DMS79 (cell line): ENCODE data around the gene SCRG1.

ENCODE experiments used
- DNase-seq: peaks from one replicate; lab custom pipeline; 2025; lab: John Stamatoyannopoulos, UW

Gene SCRG1

GRCh38 chr4:173398779-173399415, at the start of gene SCRG1:
SCRG1 (minus strand) TSS chr4:173399116; CDS start chr4:173391414, 7,702 bp downstream.
- DNase-seq: no peak

DNA sequence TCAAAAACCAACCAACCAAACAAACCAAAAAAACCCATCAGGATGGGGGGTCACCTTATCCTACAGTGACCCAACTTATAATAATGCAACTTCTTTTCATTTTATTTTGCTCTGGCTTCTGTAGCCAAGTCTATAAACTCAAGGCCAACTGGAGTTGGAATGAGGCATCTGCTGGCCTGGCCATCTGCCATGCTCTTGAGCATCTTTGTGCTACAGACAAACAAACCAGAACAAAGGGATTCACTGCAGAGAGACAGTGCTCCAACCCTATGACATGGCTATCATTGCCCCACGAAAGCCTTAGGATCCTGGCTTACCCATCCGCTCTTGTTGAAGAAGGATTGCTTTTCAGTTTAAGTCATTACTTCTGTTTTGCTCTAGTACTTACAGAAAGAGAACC, 49.2 kb upstream of the SCRG1 start:
- no peak for DNase-seq

DNA sequence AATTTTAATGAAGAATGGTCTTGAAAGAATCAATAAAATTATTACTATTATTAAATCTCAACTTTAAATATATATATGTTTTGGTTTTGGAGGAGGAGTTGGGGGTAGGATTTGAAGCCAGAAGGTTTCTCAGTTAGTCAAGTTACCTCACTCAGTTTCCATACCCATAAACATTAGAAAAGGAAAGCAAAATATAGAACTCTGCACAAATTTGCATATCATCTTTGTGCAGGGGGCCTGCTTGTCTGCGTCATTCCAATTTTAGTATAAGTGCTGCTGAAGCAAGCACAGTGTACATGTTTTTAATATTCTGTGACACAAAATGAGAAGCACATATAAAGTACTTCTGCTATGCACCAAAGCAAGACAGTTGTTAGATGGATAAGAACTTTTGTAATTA, 47.5 kb upstream of the SCRG1 start:
- DNase-seq: no peak

DNA sequence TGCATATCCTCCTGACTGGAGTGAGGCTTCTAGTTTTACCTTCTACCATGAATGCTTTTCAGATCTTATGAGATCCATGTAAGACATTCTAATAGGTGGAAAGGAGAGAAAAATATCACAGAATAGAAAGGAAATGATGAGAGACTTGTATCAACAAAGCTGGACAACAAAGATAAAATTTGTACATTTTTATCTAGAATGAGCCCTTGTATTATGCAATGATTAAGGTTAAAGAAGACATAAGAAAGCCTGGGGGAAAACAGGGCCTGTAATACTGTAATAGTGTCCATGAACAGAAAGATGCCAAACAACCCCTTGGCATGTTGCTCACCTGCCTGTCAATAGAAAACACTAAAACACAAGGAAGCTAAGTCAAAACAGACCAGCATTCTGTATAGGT, 44.2 kb upstream of the SCRG1 start:
- no peak for DNase-seq

DNA sequence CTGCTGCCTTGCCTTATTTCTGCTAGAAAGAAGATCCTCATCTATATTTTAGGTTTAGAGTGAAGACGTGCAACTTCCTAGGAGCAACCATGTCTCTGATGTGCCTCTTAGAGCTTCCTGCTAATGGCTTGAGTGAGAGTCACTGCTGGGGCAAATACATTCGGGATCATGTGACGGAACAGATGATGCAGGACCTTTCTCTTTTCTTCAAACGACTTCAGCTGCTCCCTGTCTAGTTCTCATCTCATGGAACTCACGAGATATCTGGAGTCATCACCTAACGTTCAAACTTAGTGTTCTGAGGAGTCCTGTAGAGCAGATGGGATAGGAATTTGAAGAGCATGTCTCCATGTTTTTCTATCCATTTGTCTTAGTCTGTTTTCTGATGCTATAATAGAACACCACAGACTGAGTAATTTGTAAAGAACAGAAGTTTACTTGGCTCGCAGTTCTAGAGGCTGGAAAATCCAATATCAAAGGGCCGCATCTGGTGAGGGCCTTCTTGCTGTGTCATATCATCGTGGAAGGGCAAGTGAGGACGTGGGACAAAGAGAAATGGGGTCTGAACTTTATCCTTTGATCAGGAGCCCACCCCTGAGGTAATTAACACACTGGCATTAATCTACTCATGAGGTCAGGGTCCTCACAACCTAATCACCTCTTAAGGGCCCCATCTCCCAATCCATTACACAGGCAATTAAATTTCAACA, 43.5 kb upstream of the SCRG1 start:
- DNase-seq: no peak

DNA sequence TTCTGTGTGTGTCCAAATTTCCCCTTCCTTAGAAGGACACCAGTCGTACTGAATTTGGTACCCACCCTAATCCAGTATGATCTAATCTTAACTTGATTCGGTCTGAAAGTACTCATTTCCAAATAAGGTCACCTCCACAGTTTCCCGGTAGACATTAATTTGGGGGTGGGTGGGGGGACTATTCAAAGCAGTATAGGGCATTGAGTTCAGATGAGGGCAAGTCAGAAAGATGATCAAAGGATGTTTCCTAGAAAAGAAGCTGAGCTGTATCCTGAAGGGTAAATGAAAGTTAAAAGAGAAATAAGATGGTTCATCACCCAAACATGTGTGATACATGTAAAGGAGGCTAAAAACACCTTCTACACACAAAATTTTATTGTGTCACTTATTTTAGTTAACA, 42.0 kb upstream of the SCRG1 start:
- DNase-seq: no peak

- DNase-seq: no peak
Observed at GRCh38 chr4:173436771-173437265, 37.9 kb upstream of the SCRG1 start.

- no peak for DNase-seq
Observed at GRCh38 chr4:173436149-173436579, 37.2 kb upstream of the SCRG1 start.

DNA sequence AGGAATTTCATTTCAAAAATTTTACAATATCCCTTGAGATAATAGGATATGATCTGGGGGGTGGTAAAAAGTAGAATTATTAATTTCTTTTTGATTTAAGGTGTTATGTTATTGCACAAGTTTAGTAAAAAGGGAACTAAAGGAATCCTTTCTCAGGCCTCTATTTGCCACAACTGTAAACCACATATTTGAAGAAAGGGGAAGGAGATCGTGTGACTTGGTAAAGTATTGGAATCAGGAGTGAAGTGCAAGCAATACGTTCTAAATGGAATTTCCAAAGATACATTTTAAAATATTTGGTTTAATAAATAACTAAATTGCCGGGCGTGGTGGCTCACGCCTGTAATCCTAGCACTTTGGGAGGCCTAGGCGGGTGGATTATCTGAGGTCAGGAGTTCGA, 35.3 kb upstream of the SCRG1 start:
- no peak for DNase-seq

DNA sequence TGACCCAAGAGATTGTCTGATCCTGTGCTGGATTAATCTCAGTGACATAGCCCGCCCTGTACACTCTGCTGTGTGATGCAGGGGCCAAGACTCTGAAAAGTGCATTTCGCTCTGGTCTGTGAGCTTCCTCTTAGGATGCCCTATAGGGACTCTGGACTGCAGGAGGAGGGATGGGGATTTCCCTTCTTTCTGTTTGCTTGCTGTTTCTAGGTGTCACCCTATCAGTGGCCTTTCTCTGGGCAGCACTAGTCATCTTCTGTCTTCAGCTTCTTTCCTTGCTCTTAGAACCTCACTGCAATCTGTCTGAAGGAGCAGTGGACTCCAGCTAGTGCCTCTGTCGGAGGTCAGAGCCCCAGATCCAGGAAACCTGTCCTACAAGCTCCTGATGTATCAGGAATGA, 34.5 kb upstream of the SCRG1 start:
- no peak for DNase-seq

DNA sequence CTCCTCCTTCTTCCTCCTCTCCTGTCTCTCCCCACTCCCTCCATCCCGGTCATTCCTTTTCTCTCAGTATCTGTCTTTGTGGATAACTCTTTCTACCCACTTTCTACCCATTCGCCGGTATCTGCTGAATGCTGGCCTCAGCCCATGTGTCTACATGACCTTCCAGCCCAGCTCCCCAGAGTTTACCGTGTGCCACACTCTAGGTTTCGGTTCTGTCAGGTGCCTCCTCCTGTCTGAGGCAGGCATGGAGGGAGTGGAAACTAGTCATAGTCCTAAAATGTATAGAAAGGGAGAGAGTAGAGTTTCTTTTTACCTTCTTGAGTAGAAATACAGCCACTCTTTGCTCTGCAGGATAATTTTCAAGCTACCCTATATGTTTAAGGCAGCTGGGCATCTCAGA, 33.5 kb upstream of the SCRG1 start:
- no peak for DNase-seq

- no peak for DNase-seq
Observed at GRCh38 chr4:173426064-173426463, 27.1 kb upstream of the SCRG1 start.

DNA sequence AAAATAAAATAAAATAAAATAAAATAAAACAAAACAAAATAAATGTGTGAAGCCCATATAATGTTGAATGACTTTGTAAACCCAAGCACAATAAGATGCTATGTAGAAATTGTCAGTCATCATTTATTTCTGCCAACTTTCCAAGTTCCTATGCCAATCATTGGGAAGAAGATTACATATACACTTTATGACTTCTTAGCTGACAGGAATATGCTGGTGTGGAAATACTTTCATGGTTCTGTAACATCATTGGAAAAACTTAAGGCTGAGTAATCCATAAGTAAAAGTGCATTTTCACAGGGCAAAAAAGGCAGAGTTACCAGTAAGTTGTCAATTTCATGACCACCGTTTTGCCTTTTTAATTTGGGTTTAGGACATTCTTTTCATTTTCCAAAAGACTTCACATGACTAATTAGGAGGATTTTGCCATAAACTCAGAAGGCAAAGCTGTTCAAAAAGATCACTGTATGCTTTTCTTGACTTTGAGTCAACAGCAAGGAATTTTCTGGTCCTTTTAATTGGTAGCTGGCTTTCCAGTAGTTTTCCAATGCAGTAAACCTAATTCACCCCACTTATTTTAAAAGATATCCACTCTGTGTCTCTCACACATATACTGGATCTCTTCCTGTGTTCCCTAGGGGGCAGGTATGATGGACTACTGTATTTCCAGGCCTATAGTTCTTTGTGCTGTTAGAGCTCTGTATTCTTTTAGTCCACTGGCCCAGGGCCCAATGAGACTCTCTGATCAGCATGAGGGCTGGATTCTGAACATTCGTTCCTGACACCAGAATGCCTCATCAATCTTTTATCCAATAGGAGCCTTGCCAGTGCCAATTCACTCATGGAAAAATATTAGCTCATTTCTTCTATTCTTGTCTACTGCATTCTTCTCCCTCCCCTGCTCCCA, 26.2 kb upstream of the SCRG1 start:
- DNase-seq: no peak

DNA sequence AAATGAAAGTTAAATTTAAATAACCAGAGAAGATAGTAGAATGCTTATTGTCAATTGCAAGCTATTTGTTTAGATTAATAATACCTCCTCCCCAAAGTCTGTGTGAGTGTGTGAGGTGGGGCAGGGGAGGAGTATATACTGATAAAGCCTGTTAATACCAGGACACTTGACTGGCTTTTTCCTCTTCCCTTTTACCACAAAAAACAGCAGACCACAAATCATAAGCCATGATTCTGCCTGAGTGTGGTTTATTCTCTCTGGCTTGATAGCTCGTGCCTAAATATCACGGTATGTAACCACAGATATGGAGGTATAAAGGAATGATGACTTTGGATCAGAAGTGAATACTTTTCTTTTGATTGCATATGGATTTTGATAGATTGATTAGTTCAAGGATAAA, 21.9 kb upstream of the SCRG1 start:
- DNase-seq: no peak

GRCh38 chr4:173420324-173420752, 21.4 kb upstream of the SCRG1 start:
- DNase-seq: no peak

DNA sequence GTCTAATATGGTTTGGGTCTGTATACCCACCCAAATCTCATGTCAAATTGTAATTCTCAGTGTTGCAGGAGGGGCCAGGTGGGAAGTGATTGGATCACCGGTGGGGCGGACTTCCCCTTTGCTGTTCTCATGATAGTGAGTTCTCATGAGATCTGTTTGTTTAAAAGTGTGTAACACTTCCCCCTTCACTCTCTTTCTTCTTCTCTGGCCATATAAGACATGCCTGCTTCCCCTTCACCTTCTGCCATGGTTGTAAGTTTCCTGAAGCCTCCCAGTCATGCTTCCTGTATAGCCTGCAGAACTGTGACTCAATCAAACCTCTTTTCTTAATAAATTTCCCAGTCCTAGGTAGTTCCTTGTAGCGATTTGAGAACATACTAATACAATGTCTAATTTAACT, 19.7 kb upstream of the SCRG1 start:
- no peak for DNase-seq

- DNase-seq: no peak
Observed at GRCh38 chr4:173417833-173418232, 18.9 kb upstream of the SCRG1 start.

DNA sequence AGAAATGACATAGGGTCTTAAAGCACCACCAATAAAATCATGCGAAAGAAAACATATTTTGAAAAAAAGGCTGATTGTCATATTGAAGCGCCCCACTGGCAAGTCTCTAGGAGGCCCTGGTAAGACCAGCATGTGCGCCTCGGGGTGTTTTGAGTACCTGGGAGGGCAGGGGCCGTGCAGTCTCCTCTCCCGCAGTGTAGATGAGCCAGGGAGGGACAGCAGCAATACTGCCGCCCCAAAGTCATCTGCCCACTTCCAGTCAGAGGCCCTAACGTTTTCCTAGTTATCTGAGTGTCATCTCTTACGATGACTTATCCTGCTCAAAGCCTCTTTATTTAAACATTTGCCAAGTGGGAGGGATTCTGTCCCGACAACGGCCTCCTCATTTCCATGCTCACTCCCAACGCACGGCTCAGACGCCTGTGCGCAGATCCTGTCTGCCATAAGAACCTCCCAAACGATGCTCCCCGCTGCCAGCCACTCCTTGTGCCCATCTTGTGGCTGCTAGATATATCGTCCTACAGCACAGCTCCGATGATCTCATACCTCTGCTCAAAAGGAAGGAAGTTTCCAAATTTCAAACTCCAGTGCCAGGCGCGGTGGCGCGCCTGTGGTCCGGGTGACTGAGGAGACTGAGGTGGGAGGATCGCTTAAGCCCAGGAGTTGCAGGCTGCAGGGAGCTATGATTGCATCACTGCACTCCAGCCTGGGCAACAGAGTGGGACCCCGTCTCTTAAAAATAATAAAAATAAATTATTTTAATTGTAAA, 17.2 kb upstream of the SCRG1 start:
- DNase-seq: no peak

DNA sequence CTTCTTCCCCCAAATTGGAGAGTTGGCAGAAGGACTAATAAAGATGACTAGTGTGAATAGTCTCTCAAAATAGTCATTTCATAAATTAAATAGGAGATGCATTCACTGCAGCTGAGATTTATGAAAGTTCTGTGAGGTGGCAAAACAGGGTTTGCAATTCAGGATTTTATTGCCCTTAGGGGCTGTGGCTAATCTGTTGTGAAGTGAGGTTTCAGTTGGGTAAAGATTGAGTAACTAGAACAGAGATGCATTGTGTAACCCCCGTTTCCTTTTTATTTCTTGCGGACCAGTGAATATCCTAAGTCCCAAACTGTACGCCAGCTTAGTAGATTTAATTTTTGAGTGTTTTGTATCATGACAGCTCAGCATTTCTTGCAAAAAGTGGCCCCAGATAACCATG, 16.2 kb upstream of the SCRG1 start:
- DNase-seq: no peak

DNA sequence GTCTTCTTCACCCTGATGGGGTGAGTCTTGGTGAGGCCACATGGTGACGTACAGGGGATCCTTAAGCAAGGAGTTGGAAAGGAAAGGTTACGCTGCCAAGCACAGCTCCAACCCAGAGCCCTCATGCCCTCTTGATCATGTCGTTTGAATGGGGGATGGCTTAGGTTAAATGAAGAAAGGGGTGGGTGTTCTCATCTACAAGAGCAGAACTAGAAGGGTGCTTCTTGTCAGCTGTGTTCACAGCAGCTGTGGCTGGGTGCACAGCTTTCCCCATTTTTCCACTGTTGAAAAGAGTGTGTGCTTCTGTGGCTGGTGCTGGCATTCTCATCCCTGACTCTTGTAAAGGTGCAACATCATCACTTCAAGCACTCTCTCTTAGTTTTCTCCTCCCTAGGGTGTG, 15.5 kb upstream of the SCRG1 start:
- no peak for DNase-seq

GRCh38 chr4:173413036-173413435, 14.1 kb upstream of the SCRG1 start:
- DNase-seq: no peak
